Endothelial cell (in vitro differentiated cells): Measurements from ENCODE around the gene HSPA6. TPM values are rescaled to one million over a fixed set of nuclear protein-coding genes. Genes with fewer than 3 reads are reported as not detected.

Experiments used
- DNase-seq: peaks from one replicate; pipeline ENCODE4 v3.0.0; 2021; ENCODE audit warnings: low spot score
- H3K27ac Mint-ChIP-seq: one replicate; pipeline ENCODE4 v1.8.0; 2021; ENCODE audit warnings: mixed read lengths, inconsistent platforms; ENCODE audit not compliant: unreplicated experiment
- H3K27me3 Mint-ChIP-seq: one replicate; pipeline ENCODE4 v1.8.0; 2021; ENCODE audit warnings: mild to moderate bottlenecking, moderate library complexity, mixed read lengths, inconsistent platforms; ENCODE audit not compliant: unreplicated experiment
- H3K36me3 Mint-ChIP-seq: one replicate; pipeline ENCODE4 v1.8.0; 2021; ENCODE audit warnings: mild to moderate bottlenecking, low read depth, mixed read lengths, inconsistent platforms; ENCODE audit not compliant: unreplicated experiment
- H3K4me1 Mint-ChIP-seq: one replicate; pipeline ENCODE4 v1.8.0; 2021; ENCODE audit warnings: mild to moderate bottlenecking, mixed read lengths, inconsistent platforms; ENCODE audit not compliant: unreplicated experiment
- H3K4me3 Mint-ChIP-seq: one replicate; pipeline ENCODE4 v1.8.0; 2021; ENCODE audit warnings: mild to moderate bottlenecking, mixed read lengths, inconsistent platforms; ENCODE audit not compliant: unreplicated experiment
- H3K9me3 Mint-ChIP-seq: one replicate; pipeline ENCODE4 v1.8.0; 2021; ENCODE audit warnings: mixed read lengths, inconsistent platforms; ENCODE audit not compliant: unreplicated experiment
- total RNA-seq: library from RNA; stranded (reverse); fragmentation: NEBNext Ultra II Directional; extraction: Animal tissue kit (Norgen Biotek cat#: 25700); gene quantifications from one replicate; pipeline ENCODE4 v1.2.1, GENCODE V29; 2021; ENCODE audit not compliant: unreplicated experiment
- TF ChIP-seq, protein P1 (sequence below): fragments of 200-600 bp; sonication (generic); IDR thresholded peaks from one replicate; pipeline ENCODE4 v1.5.0; 2021; ENCODE audit warnings: antibody characterized with exemption; ENCODE audit not compliant: unreplicated experiment

The HSPA6 gene
- total RNA-seq, 1 donor from 2014 or later: not detected

DNA sequence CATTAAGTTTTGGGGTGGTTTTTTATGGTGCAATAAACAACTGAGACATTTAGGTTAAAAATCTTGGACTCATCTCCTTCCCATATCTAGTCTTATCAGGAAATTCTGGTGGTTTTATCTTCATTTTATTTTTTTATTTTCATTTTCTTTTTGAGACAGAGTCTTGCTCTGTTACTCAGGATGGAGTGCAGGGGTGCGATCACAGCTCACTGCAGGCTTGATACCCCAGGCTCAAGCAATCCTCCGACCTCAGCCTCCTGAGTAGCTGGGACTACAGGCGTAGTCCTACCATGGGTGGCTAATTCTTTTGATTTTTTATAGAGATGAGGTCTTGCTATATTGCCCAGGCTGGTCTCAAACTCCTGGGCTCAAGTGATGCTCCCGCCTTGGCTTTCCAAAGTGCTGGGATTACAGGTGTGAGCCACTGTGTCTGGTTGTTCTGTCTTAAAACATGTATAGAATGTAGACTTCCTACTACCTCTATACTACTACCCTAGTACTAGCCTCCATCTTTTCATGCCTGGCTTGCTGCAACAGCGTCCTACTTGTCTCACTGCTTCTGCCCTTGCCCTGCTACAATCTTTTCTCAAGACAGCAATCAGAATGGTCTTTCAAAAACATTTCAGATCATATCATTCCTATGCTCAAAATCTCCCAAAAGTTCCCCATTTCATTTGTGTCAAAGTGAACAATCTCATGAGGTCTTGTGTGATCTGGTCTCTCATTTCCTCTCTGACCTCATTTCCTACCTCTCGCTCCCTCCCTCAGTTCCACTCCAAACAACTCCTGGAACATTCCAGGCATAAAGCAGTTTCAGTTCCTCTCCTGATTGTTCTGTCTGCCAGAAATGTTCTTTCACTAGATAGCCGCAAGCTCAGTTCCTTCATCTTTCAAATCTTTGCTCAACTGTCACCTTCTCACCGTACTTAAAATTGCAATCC is 25.0 kb upstream of the HSPA6 start:
- no peaks in the 10 kb centered on the region for H3K36me3 Mint-ChIP-seq
- peaks cover 24% of the 10 kb centered on the region for H3K4me1 Mint-ChIP-seq
- no peaks in the 10 kb centered on the region for H3K27me3 Mint-ChIP-seq
- H3K4me3 Mint-ChIP-seq: no peak overlapping the region
- no peak for DNase-seq
- H3K27ac Mint-ChIP-seq: peak overlapping the region; percentile 86
- TF ChIP-seq, protein P1, sequence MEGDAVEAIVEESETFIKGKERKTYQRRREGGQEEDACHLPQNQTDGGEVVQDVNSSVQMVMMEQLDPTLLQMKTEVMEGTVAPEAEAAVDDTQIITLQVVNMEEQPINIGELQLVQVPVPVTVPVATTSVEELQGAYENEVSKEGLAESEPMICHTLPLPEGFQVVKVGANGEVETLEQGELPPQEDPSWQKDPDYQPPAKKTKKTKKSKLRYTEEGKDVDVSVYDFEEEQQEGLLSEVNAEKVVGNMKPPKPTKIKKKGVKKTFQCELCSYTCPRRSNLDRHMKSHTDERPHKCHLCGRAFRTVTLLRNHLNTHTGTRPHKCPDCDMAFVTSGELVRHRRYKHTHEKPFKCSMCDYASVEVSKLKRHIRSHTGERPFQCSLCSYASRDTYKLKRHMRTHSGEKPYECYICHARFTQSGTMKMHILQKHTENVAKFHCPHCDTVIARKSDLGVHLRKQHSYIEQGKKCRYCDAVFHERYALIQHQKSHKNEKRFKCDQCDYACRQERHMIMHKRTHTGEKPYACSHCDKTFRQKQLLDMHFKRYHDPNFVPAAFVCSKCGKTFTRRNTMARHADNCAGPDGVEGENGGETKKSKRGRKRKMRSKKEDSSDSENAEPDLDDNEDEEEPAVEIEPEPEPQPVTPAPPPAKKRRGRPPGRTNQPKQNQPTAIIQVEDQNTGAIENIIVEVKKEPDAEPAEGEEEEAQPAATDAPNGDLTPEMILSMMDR: no peak
- H3K9me3 Mint-ChIP-seq: no peaks in the 10 kb centered on the region

DNA sequence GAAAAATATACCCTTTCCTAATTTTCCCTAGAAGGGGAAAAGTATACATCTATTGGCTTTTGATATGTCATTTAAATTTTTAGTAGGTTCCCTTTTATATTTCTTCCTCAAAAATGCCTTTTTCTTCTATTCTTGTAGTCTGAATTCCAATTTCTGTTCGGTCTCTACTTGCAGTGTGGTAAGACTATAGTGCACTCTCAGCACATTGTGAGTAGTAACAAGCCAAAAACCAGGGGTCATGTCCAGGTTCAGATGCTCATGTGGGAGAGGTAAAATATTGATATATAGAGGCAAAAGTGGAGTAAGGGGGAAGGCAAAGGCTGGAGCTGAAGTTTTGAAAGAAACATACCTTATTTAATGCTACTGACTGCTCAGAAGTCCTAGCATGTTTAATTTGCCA is 23.1 kb upstream of the HSPA6 start:
- no peak for DNase-seq
- Mint-ChIP-seq H3K4me3 (no peak overlapping the region), H3K36me3 (no peaks in the 10 kb centered on the region), H3K9me3 (no peaks in the 10 kb centered on the region), H3K27me3 (no peaks in the 10 kb centered on the region), H3K4me1 (peaks cover 32% of the 10 kb centered on the region), H3K27ac (peak overlapping the region; percentile 86)
- TF ChIP-seq, protein P1: no peak

DNA sequence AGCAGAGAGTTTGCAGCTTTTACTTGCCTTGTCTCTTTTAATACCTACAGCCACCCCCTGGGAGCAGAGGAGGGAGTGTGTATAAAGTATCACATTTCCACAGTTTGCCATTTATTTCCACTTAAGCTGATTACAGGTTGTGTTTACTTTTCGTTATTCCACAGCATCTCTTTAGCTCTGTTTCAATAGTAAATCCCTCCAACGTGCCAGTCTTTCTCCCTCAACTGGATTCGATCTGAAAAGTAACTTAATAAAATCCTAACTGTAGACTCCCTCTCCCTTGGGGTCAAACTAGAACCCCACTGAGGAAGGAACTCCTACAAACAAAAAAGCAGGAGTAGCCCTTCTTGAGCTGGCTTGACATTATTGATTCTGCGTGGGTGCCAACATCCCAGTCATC is 22.2 kb upstream of the HSPA6 start:
- Mint-ChIP-seq H3K27me3 (no peaks in the 10 kb centered on the region), H3K36me3 (no peaks in the 10 kb centered on the region), H3K27ac (no peak overlapping the region), H3K4me1 (peaks cover 40% of the 10 kb centered on the region), H3K4me3 (no peak overlapping the region), H3K9me3 (no peaks in the 10 kb centered on the region)
- TF ChIP-seq, protein P1: no peak
- no peak for DNase-seq

DNA sequence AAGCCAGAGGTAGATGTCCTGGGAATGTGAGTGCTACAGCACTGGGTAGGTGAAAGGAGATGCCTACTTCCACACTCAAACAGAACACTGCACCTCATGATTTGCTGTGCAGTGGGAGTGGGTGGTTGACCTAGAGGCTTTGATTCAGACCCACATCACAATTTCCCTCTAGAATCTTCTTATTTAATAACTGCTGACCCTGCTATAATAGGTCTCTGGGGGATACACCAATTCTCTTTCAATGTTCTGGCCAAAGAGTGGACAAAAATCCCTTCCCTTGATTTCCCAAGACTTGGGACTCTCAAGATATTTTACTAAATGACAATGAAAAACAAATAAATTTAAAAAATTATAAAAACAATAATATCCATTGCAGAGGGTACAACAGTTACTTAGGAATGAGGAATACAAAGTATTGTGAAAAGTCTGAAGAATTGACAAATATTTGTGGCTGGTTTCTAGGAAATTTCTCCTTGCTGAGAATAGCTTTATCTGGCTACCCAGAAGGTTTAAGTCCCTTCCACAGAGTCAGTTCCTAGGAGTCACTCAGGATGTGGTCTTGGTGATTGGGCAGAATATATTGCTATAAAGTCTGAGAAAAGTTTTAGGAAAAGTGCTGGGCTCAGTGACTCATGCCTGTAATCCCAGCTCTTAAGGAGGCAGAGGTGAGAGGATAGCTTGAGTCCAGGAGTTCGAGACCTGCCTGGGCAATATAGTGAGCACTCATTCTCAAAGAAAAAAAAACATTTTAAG is 21.5 kb upstream of the HSPA6 start:
- no peak overlapping the region for H3K27ac Mint-ChIP-seq
- DNase-seq: no peak
- H3K36me3 Mint-ChIP-seq: no peaks in the 10 kb centered on the region
- no peaks in the 10 kb centered on the region for H3K27me3 Mint-ChIP-seq
- H3K4me3 Mint-ChIP-seq: no peak overlapping the region
- H3K9me3 Mint-ChIP-seq: no peaks in the 10 kb centered on the region
- peaks cover 40% of the 10 kb centered on the region for H3K4me1 Mint-ChIP-seq
- TF ChIP-seq, protein P1: no peak

DNA sequence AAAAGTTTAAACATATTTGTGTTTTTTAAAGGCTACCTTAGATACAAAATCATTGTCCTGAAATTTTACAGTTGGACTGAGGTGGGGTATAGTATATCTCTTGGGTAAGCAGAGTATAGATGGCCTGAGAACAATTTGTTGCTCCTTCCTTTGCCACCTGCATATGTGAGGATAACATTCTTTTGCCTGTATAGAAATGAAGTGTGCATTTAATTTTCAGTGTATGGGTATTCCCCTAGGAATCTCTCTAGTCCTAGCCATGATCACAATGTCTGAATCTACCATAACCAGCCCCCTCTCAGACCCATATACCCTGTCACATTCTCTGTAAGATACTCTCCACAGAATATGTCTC is 21.0 kb upstream of the HSPA6 start:
- TF ChIP-seq, protein P1: no peak
- H3K27me3 Mint-ChIP-seq: no peaks in the 10 kb centered on the region
- H3K4me1 Mint-ChIP-seq: peaks cover 40% of the 10 kb centered on the region
- H3K36me3 Mint-ChIP-seq: no peaks in the 10 kb centered on the region
- H3K9me3 Mint-ChIP-seq: no peaks in the 10 kb centered on the region
- no peak for DNase-seq
- H3K4me3 Mint-ChIP-seq: no peak overlapping the region
- H3K27ac Mint-ChIP-seq: no peak overlapping the region
